BE2C (cell line): ENCODE measurements around the gene TAS2R41.

Source experiments
- DNase-seq: peaks from one replicate; pipeline ENCODE4 v3.0.0-alpha.2; 2020
- H3K27me3 ChIP-seq: fragments of 250-450 bp; sonication (Bioruptor Pico); 2 replicates; pipeline ENCODE4 v1.5.1; 2020; ENCODE audit warnings: mild to moderate bottlenecking
- H3K36me3 ChIP-seq: fragments of 250-450 bp; sonication (Bioruptor Pico); 2 replicates; pipeline ENCODE4 v1.5.1; 2020; ENCODE audit warnings: mild to moderate bottlenecking
- H3K4me1 ChIP-seq: fragments of 250-450 bp; sonication (Bioruptor Pico); 2 replicates; pipeline ENCODE4 v1.5.1; 2020
- H3K4me3 ChIP-seq: 2 replicates; pipeline ENCODE4 v1.5.1; 2011; ENCODE audit warnings: low read depth, low read length
- H3K9me3 ChIP-seq: fragments of 250-450 bp; sonication (Bioruptor Pico); 2 replicates; pipeline ENCODE4 v1.5.1; 2020
- CTCF ChIP-seq: IDR thresholded peaks from 2 replicates; pipeline ENCODE4 v1.5.1; 2012; ENCODE audit warnings: mild to moderate bottlenecking, low read depth, low read length

Gene TAS2R41

GRCh38 chr7:143504937-143505297 lies 27.2 kb downstream of the TAS2R41 start:
- DNase-seq, result no peak
- no peaks in the 10 kb centered on the region; the same call in 1 of the 2 replicates for H3K4me1 ChIP-seq
- H3K27me3 ChIP-seq, result no peaks in the 10 kb centered on the region
- no peak for TF ChIP-seq CTCF
- no peaks in the 10 kb centered on the region for H3K9me3 ChIP-seq
- no peaks in the 10 kb centered on the region for H3K36me3 ChIP-seq
- no peak overlapping the region for H3K4me3 ChIP-seq

- Histone ChIP-seq H3K4me3 (no peak overlapping the region), H3K4me1 (no peaks in the 10 kb centered on the region; the same call in 1 of the 2 replicates), H3K36me3 (no peaks in the 10 kb centered on the region), H3K9me3 (no peaks in the 10 kb centered on the region), H3K27me3 (no peaks in the 10 kb centered on the region)
- TF ChIP-seq CTCF, result no peak
- no peak for DNase-seq
Measured at GRCh38 chr7:143505838-143506237, 28.2 kb downstream of the TAS2R41 start.

DNA sequence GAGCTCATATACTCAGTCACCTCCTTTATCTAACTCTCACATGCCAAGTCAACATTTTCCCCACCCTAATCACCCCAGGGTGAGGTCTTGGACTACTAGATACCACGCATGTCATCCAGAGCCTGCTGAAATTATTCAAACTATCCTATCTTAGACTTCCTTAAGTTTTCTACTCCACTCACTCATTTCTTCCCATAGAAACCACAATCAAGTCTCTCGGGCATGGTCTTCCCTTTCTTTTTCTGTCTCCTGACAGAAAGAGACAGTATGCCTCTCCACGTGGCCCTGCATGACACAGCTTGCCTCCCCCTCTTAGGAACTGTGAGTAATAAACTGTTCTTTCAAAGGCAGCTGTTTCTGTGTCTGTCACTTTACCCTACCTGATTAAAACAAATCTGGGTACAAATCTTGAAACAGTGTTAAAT lies 29.4 kb downstream of the TAS2R41 start:
- TF ChIP-seq CTCF, result no peak
- Histone ChIP-seq H3K4me3 (no peak overlapping the region), H3K9me3 (no peaks in the 10 kb centered on the region), H3K36me3 (no peaks in the 10 kb centered on the region), H3K4me1 (no peaks in the 10 kb centered on the region; the same call in 1 of the 2 replicates), H3K27me3 (no peaks in the 10 kb centered on the region)
- DNase-seq, result no peak

DNA sequence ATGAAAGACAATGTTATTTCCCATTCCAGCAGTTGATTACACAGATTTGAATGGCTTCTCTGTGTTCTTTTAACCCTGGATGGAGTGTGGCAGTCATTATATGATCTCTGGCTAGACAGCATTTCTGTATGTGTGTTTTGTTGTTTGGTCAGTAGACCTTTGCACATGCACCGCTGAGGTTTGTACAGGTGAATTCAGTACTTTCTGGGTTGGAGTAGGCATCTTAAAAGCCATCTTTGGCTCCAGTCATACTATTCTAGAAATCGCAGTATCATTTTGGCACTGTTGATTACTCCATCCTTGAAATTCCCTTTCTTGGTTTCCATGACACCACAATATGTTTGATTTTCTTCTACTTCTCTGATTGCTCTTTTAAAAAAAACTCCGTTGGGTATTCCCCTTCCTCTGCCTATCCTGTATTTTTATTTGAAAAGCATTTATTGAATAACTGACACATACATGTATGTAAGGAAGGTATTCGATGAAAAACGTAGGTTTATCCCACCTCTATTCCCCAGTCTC lies 29.9 kb downstream of the TAS2R41 start:
- no peak overlapping the region for H3K4me3 ChIP-seq
- H3K4me1 ChIP-seq, result no peaks in the 10 kb centered on the region; the same call in 1 of the 2 replicates
- no peak for DNase-seq
- no peaks in the 10 kb centered on the region for H3K36me3 ChIP-seq
- no peaks in the 10 kb centered on the region for H3K9me3 ChIP-seq
- H3K27me3 ChIP-seq, result no peaks in the 10 kb centered on the region
- TF ChIP-seq CTCF, result no peak

- H3K27me3 ChIP-seq, result no peaks in the 10 kb centered on the region
- H3K4me1 ChIP-seq, result no peaks in the 10 kb centered on the region
- no peaks in the 10 kb centered on the region for H3K9me3 ChIP-seq
- no peak for TF ChIP-seq CTCF
- no peak overlapping the region for H3K4me3 ChIP-seq
- no peak for DNase-seq
- H3K36me3 ChIP-seq, result no peaks in the 10 kb centered on the region
Measured at GRCh38 chr7:143510854-143511592, 33.4 kb downstream of the TAS2R41 start.

DNA sequence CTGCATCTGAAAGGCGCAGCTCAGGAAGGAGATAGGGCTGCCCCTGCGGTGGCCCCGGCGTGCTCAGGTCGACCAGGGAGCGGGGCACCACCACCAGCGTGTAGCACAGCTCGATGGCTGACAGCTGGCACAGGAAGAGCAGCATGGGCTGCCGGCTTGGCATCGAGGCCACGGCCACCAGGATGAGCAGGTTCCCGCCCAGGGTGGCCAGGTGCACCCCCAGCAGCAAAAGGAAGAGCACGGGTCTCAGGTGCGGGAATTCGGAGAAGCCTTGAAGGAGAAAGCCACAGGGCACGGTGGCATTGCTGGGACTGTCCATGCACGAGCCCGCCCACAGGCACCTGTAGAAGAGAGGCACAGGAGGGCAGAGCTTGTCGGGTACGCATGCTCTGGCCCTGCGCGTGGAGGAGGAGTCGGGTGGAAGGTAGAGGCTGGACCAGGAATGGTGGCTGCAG lies 33.9 kb downstream of the TAS2R41 start:
- H3K9me3 ChIP-seq, result no peaks in the 10 kb centered on the region
- H3K4me3 ChIP-seq, result no peak overlapping the region
- TF ChIP-seq CTCF, result no peak
- H3K4me1 ChIP-seq, result no peaks in the 10 kb centered on the region
- no peak for DNase-seq
- no peaks in the 10 kb centered on the region for H3K36me3 ChIP-seq
- H3K27me3 ChIP-seq, result no peaks in the 10 kb centered on the region
